ENCODE results near the gene MITF.

Gene MITF

DNA sequence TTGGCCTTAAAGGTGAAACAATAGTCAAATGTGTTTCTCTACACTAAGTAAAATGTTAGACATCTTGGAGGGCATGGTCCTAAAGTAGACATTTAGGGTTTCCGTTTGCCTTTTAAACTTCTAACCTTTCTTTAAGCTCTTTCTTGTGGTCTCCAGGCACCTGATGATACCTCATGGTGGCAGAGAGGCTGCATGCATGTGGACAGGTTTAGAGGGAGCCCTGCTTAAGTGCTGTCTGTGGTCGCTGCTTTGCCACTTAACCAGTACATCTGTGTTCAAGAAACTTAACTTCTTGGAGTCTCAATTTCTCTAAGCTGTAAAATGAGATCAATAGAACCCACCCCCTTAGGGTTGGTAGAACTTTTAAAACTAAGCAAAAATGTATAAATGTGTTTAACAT, 6.2 kb downstream of the MITF start:
- DNase-seq (ENCODE audit: low read depth), result no peak
- H3K4me3 ChIP-seq (ENCODE audit: low read depth, low read length), result no peak overlapping the region
- TF ChIP-seq, protein P1, sequence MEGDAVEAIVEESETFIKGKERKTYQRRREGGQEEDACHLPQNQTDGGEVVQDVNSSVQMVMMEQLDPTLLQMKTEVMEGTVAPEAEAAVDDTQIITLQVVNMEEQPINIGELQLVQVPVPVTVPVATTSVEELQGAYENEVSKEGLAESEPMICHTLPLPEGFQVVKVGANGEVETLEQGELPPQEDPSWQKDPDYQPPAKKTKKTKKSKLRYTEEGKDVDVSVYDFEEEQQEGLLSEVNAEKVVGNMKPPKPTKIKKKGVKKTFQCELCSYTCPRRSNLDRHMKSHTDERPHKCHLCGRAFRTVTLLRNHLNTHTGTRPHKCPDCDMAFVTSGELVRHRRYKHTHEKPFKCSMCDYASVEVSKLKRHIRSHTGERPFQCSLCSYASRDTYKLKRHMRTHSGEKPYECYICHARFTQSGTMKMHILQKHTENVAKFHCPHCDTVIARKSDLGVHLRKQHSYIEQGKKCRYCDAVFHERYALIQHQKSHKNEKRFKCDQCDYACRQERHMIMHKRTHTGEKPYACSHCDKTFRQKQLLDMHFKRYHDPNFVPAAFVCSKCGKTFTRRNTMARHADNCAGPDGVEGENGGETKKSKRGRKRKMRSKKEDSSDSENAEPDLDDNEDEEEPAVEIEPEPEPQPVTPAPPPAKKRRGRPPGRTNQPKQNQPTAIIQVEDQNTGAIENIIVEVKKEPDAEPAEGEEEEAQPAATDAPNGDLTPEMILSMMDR (IDR thresholded peaks at IDR 0.05; ENCODE audit: control insufficient read depth, extremely low read depth, insufficient read depth), result no peak

DNA sequence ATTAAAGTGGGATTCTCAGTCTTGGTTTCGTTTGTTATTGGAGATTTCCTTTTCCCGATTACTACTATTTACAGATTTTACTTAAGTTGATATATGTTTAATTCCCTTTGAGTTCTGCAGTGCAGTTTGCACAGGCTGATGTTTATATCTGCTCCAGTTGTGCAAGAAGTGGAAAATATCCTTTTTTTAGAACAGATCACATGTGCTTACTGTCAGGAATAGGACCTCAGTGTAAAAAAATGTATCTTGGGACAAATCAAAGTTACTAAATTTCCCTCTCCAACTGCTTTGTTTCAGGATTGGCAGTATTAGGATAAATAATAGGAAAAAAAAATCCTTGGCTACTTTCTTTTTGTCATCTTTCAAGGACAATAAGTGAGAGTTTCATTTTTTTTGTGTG, 6.9 kb downstream of the MITF start:
- H3K4me3 ChIP-seq (ENCODE audit: low read depth, low read length), result no peak overlapping the region
- no peak for DNase-seq (ENCODE audit: low read depth)
- TF ChIP-seq, protein P1 (IDR thresholded peaks at IDR 0.05; ENCODE audit: control insufficient read depth, extremely low read depth, insufficient read depth), result no peak

DNA sequence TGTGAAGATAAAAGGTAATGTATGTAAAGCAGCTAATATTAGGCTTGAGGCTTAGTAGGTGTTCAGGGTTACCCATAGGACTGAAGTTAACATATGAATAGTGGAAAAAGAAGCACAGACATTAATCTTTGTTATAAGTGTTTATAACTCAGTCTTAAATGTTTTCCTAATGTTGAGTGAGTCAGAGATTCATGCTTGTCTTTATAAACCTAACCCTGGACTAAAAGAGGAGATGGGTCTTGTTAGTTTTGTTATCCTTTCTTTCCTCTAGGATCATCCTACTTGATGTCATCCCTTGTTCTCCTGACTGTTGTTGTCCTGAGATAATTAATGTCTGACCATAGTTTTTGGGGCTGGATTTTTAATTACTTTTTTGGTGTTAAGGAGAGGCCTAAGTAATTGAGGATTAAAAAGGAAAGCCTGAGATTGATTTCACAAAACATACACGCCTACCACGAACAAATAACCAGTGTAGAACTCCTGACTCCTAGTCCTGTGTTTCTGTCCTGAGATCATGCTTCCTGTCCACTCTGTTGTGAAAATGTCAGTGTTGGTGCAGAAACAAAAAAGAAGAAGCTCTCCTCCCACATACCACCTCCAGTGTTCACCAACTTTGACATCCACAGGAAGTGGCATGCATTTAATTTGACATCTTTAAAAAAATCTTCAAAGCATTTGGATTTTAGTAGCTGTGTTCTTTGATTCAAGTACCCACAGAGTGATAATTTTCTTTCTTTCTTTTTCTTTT, 8.4 kb downstream of the MITF start:
- TF ChIP-seq, protein P1 (IDR thresholded peaks at IDR 0.05; ENCODE audit: control insufficient read depth, extremely low read depth, insufficient read depth), result no peak
- no peak overlapping the region for H3K4me3 ChIP-seq (ENCODE audit: low read depth, low read length)
- no peak for DNase-seq (ENCODE audit: low read depth)

DNA sequence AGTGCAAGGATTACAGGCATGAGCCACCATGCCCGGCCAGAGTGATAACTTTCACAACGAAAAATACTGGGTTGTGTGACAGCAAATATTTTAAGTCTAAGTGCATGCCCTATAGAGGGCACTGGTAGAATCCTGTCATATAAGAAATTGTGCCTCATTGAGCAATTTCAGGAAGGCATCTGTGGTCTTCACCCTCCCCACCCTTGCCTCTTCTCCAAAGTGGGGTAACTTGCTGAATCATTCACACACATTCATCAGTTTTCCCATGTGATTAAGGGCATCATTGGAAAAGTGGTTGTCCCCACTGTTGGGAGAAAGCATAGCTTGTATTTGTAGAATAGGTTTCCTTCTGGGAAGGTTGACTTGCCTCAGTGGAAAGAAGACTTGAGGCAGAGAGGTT, 9.2 kb downstream of the MITF start:
- TF ChIP-seq, protein P1 (IDR thresholded peaks at IDR 0.05; ENCODE audit: control insufficient read depth, extremely low read depth, insufficient read depth), result no peak
- DNase-seq (ENCODE audit: low read depth), result no peak
- H3K4me3 ChIP-seq (ENCODE audit: low read depth, low read length), result no peak overlapping the region

DNA sequence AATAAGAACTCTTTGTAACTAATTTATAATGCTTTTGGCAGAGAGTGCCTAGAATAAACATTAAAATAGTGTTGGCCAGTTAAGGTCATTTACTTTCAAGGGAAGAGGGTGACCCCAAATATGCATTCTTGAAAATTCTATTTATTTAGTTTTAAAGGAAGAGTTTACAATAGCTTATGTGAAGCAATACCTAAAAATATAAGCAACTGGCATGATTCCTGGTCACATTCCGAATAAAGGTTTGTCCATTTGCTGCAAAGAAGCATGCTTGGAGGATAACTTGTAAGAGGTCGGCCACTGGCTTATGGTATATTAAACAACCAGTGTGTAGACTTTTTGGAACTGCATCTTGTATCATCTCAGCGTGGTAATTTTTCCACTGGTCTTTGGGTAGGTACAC, 10.2 kb downstream of the MITF start:
- H3K4me3 ChIP-seq (ENCODE audit: low read depth, low read length), result no peak overlapping the region
- TF ChIP-seq, protein P1 (IDR thresholded peaks at IDR 0.05; ENCODE audit: control insufficient read depth, extremely low read depth, insufficient read depth), result no peak
- DNase-seq (ENCODE audit: low read depth), result no peak

DNA sequence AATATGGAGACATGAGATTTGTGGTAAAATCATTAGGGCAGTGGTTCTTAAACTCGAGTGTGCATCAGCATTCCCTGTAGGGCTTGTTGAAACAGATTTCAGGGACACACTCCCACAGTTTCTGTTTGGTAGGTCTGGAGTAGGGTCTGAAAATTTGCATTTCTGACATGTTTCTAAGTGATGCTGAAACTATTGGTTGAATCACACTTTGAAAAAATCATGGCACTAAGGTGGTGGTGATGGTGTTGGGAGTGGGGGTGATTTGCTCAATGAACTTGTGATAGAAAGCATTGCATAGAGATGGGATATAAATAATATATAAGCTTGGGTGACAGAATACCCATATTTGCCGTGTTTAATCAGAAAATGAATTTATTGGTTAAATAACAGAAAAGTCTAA, 11.3 kb downstream of the MITF start:
- no peak overlapping the region for H3K4me3 ChIP-seq (ENCODE audit: low read depth, low read length)
- TF ChIP-seq, protein P1 (IDR thresholded peaks at IDR 0.05; ENCODE audit: control insufficient read depth, extremely low read depth, insufficient read depth), result no peak

DNA sequence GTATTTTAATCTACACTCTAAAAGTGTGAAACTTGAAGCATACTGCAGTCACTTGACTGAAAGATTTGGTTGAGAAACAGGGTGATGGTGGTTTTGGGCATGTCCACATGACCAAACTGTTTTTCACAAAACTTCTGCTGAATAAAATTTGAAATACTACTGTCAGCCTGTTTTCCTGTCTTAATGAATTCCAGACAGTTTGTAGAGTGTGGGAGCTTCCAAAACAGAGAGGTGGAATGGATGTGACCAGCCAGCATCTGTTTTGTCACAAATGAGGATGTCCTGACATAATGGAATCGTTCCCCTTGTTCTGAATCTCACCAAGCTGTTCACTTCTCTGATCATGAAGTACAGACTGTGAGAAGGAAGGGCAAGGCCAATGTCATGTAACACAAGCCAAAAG, 11.8 kb downstream of the MITF start:
- H3K4me3 ChIP-seq (ENCODE audit: low read depth, low read length), result no peak overlapping the region
- TF ChIP-seq, protein P1 (IDR thresholded peaks at IDR 0.05; ENCODE audit: control insufficient read depth, extremely low read depth, insufficient read depth), result no peak
- DNase-seq (ENCODE audit: low read depth), result no peak

More for the DNA sequence above, 11.3 kb downstream of the MITF start:
- no peak for DNase-seq (ENCODE audit: low read depth)
